GM12801 (cell line): ENCODE results near the gene FCHO1.

Source experiments
- CTCF ChIP-seq: IDR thresholded peaks from one replicate; pipeline ENCODE4 v1.5.1; 2011; ENCODE audit warnings: control low read depth; ENCODE audit not compliant: insufficient read length; ENCODE audit errors: extremely low read depth

The FCHO1 gene

GRCh38 chr19:17817668-17818363 is 66.5 kb downstream of the FCHO1 start:
- no peak for TF ChIP-seq CTCF

- TF ChIP-seq CTCF = no peak
Observed at GRCh38 chr19:17821190-17821589, 69.9 kb downstream of the FCHO1 start, which contains the start of gene INSL3. Gene INSL3 (minus strand): TSS chr19:17821519. CDS start chr19:17821506, 13 bp downstream.

- no peak for TF ChIP-seq CTCF
Observed at GRCh38 chr19:17824339-17824738, 73.1 kb downstream of the FCHO1 start.

GRCh38 chr19:17826508-17827056 is 75.3 kb downstream of the FCHO1 start:
- no peak for TF ChIP-seq CTCF

- no peak for TF ChIP-seq CTCF
Observed at GRCh38 chr19:17829855-17830566, 78.7 kb downstream of the FCHO1 start.

- TF ChIP-seq CTCF = no peak
Observed at GRCh38 chr19:17830567-17831418, 79.5 kb downstream of the FCHO1 start.

GRCh38 chr19:17831419-17831888 is 80.2 kb downstream of the FCHO1 start:
- no peak for TF ChIP-seq CTCF
